GM18519 (cell line): Measurements from ENCODE around the gene TMEM119.
"Not testable (repeated sequence)": the region's sequence is repeated elsewhere in the genome, so short reads cannot be mapped to it uniquely, and the experiment has no call there.

Experiments used
- ATAC-seq: cut with Tn5 transposase; IDR thresholded peaks from one replicate; pipeline ENCODE4 v1.9.1; 2021; ENCODE audit warnings: mild to moderate bottlenecking, moderate library complexity; ENCODE audit not compliant: unreplicated experiment, low FRiP score

TMEM119 gene

DNA sequence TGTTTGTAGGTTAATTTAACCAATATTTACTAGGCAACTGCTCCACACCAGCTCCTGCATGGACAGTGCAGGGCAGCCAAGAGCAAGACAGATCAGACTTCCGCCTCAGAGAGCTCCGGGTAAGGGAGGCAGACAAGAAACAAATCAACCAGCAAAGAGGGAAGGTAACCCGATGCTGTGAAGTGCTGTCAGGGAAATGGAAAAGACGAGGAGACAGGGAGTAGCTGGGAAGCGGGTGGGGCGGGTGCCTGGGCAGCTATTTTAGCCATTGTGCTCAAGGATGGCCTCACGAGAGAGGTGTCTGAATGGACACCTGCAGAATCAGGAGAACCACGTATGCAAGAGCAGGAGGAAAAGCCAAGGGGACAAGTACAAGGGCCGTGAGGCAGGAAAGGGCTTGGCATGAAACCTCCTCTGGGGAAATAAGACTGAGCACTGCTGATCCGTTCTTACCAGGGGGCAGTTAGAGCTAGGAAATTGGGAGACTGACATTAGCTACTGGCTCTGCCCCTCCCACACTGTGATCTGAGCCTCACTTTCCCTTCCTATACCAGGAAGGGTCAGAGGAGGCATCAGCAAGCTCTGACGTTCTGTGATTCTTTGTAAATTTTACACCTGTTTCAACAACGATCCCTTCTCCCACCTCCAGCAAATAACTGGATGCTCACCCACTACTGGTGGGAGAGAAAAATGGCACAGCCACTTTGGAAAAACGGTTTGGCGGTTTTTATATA lies 6.5 kb upstream of the TMEM119 start:
- ATAC-seq = no peak

GRCh38 chr12:108603743-108604142 lies 5.9 kb upstream of the TMEM119 start:
- ATAC-seq = no peak

- no peak for ATAC-seq
Measured at GRCh38 chr12:108602976-108603704, 5.3 kb upstream of the TMEM119 start.

DNA sequence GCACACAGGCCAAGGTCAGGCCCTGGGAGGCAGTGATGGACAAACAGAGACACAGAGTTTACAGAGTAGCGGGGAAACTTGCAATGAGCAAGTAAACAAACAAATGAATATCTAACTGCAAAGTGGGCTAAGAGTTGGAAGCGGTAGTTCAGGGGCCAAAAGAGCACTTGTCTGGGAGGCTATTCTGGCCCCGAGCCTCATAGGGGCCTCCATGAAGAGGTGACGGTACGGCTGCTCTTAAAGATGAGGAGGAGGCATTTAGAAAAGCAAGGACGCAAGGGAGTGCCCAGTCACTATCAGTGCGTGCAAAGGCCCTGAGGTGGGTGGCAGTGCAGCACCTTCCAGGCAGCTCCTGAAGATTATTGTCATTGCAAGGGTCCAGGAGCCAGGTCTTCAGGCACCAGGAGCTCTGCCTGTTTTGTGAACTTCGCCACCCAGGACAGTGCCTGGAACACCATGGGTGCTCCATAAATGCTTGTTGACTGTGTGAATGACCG lies 4.4 kb upstream of the TMEM119 start:
- ATAC-seq = no peak

DNA sequence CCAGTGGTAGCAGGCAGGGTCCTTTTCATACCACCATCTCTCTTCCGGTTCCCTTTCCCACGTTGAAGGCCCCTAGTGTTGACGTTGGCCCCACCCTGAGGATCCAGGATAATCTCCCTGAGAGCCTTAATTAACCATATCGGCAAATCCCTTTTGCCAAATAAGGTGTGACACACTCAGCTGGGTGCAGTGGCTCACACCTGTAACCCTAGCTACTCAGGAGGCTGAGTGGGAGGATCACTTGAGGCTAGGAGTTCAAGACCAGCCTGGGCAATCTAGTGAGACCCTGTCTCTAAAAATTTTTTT lies 2.8 kb upstream of the TMEM119 start:
- no peak for ATAC-seq

DNA sequence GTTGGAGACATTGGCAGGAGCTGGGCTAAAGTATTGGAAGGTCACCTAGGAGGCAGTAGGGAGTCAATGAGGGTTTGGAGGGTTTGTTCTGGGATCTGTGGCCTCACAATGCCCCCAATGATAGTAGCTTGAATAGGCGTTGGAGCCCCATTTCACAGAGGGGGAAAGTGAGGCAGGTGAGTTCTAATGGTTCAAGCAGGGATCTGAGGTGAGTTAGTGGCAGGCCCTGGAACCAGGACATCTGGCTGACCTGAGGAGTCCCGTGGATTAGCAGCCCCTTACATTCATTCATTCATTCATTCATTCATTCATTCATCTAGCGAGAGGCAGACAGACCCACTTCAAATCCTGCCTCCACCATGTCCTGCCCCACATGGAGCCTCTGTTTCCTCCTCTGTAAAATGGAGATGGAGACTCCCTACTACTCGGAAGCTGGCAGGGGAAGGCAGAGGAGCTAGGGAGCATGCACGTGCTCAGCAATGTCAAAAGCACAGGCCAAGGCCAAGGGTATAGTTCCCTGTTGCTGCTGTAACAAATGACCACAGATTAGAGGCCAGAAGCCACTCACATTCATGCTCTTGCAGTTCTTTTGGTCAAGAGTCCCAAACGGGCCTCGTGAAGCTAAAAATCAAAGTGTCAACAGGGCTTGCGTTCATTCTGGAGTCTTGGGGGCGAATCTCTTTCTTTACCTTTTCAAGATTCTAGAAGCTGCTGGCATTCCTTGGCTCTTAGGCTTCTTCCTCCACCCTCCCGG lies 2.2 kb upstream of the TMEM119 start:
- no peak for ATAC-seq

DNA sequence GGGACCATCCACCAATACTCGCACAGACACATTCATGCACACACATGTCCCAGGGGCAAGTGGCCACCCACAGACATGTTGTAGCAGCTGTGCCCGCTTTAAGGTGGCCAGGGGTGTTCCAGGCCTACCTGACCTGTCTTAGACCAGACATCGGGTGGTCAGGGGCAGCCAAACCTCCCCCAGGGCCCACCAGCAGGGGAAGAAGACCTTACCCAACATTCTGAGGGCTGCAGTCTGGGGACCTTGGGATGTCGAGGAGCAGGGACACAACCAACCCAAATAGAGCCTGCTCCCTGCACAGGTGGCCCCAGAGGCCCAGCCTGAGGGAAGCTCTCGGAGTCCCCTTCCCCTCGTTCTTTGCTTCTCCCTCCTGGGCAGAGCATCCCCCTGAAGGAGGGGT lies 1.7 kb upstream of the TMEM119 start:
- no peak for ATAC-seq

DNA sequence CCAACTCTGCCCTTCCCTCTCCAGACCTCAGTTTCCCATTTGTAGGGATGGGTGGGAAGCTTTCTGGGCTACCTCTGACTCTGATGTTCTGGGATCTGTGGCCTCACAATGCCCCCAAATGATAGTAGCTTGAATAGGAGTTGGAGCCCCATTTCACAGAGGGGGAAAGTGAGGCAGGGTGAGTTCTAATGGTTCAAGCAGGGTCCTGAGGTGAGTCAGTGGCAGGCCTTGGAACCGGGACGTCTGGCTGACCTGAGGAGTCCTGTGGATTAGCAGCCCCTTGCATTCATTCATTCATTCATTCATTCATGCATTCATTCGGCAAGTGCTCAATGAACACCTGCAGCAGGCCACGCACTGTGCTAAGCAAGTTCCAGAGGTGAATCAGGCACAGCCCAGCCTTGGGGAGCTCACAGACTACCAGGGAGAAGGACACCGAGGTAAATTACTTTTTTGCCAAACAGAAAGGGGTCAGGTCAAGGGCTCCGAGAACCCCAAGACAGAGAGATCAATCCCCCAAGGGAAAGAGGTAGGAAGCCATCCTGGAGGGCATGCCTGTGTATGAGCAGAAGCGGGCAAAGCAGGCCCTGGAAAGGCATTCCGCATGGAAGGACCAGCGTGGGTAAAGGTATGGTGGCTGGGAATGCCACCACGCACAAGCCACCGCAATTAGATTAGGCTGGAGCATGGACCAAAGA lies 818 bp upstream of the TMEM119 start:
- ATAC-seq = no peak

DNA sequence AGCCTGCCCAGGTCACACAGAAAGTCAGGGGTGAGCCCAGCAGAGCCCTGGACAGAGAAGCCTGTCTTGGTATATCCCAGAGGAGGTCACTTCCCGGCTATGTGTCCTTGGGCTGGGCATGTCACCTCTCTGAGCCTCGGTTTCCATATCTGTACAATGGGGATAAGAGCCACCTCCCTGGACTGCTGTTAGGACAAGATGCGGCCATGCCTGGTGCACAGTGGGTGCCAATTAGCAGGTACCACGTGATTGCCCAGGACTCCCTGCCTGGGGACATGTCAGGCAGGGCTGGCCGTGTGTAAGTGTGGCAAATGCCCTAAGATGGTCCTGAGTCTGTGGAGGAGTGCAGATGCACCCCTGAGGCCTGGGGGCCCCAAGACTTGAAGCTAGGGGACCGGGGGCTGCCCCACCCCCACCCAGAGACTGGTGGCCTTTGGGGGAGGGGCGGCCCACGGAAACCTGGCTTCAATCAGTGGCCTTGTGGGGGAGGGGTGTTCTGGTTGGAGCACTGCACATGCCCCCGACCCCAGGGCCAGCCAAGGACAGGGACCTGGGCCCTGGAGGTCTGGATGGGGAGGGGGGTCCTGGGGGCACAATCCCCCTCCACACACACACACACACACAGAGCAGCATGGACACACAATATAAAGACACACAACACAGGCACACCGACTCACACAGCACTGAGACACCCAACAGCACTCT lies 878 bp downstream of the TMEM119 start:
- no peak for ATAC-seq

DNA sequence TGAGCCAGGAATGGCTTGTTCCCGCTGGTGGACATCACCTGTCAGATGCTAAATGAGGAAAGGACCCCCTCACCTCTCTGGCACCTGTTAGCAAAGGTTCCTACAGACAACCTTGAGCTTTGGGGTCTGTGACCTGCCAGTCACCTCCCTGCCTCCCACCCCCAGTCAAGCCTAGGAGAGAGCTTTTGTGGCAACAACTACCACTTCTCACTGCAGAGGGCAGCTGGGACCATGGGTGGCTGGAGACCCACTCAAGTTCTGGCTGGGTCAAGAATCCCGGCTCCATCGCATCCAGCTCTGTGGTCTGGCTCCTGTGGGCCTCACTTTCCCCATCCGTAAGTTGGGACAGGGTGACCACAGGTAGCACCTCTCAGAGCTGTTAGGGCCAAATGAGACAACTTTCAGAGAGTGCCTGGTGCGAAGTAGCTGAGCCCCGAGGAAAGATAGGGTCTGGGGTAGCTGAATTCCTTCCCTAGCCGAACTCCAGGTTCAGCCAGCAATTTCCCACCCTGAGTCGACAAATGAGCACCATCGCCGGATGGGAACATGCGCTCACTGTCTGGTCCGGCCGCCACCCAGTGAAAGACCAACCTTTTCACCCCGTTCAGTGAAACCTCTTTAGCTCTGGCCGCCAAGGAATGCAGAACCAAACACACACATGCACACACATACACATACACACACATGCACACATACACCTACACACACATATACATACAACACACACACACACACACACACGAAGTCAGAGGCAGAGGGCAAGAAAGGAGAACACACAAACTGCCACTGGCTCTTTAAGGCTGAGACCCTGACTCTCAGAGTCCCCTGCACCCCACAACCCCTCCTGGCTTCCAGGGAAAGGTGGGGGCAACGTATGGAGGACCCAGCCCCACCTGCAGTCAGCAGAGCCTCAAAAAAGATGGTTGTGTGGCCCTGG lies 1.9 kb downstream of the TMEM119 start:
- no peak for ATAC-seq

GRCh38 chr12:108594960-108595710 lies 2.7 kb downstream of the TMEM119 start:
- no peak for ATAC-seq

- no peak for ATAC-seq
Measured at GRCh38 chr12:108594323-108594903, 3.5 kb downstream of the TMEM119 start.

DNA sequence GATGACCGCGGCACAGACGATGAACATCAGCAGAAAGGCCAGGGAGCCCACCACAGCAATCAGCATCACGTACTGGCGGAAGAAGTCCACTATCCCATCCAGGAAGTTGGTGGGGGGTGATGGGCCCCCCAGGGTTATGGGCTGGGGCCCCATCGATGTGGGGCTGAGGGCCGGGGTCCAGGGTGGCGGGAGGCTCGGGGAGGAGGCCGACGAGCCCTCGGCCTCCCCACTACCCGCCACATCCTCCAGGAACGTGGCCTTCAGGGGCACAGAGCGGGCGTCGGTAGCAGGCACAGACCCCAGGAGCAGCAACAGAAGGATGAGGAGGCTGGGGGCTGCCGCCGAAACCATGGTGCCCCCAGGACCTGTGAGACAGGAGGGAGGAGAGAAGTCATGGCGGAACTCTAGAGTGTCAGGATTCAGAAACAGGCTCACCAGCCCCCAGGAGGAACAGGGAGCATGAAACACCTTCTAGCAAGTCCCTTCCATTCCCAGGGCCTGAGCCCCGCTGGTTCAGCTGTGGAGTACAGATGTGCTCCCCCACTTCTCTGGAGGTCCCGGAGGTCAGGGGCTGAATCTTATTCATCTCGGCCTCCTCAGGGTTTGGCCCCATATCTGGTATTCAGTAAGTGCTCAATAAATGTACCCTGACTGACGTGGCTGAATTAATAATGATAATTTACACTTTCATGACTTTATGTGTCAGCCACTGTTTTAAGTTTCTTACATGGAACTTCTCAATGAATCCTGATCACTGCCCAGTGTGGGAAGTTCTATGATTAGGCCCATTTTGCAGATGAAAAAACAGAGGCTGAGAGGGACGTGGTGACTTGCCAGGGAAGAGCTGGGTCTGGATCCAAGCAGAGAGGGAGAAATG lies 5.6 kb downstream of the TMEM119 start:
- no peak for ATAC-seq

GRCh38 chr12:108591267-108591980 lies 6.5 kb downstream of the TMEM119 start:
- no peak for ATAC-seq

DNA sequence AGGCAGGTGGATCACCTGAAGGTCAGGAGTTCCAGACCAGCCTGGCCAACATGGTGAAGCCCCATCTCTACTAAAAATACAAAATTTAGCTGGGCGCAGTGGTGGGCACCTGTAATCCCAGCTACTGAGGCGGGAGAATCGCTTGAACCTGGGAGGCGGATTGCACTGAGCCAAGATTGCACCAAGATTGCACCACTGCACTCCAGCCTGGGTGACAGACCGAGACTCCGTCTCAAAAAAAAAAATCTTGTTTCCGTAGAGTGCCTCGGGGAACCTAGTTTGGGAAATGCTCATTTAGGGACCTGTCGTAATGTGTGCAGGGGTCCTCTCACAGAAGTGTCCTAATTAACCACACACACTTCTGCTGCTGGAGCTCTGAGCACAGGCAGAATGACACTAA lies 7.4 kb downstream of the TMEM119 start:
- not testable (repeated sequence) for ATAC-seq

DNA sequence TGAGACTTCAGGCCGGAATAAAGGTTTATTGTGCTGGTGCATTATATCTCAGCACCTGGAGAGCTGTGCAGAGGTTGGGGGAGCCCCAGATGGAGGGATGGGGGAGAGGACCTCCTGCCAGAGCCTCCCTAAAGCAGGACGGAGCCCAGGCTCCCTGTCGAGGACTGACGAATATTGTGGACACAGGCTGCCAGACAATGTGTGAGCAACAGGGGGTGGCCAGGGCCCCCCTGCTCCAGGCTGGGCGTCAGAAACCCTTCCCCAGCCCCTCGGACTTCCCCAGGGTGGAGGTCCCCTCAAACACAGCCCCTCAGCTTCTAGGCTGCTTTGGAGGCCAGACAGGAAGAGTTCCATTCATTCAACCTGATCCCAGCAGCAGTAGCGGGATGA lies 8.0 kb downstream of the TMEM119 start:
- no peak for ATAC-seq
